ENCODE data around the gene CMTM7.

DNA sequence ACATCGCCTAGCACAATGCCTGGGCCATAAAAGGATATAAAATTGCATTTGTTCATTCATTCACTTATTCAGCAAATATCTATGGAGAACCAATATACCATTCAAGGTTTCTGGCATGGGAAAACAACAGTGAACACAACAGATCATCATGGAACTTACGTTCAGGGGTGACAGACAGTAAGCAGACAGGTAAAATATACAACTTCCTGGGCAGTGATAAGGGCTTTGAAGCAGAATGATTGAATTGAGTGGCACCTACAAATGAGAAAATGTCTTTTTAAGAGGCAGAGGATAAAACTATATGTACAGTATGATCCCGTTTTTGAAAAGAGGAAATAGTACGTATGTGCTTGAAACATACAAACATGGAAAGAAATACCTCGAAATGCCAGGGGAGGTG is 39.2 kb downstream of the CMTM7 start:
- TF ChIP-seq, protein P1, sequence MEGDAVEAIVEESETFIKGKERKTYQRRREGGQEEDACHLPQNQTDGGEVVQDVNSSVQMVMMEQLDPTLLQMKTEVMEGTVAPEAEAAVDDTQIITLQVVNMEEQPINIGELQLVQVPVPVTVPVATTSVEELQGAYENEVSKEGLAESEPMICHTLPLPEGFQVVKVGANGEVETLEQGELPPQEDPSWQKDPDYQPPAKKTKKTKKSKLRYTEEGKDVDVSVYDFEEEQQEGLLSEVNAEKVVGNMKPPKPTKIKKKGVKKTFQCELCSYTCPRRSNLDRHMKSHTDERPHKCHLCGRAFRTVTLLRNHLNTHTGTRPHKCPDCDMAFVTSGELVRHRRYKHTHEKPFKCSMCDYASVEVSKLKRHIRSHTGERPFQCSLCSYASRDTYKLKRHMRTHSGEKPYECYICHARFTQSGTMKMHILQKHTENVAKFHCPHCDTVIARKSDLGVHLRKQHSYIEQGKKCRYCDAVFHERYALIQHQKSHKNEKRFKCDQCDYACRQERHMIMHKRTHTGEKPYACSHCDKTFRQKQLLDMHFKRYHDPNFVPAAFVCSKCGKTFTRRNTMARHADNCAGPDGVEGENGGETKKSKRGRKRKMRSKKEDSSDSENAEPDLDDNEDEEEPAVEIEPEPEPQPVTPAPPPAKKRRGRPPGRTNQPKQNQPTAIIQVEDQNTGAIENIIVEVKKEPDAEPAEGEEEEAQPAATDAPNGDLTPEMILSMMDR (IDR thresholded peaks at IDR 0.05), result no peak
- TF ChIP-seq POLR2A (IDR thresholded peaks at IDR 0.05), result no peak
